Upper lobe of left lung (tissue), 6 donors: ENCODE measurements around the gene SPATA16. TPM values are rescaled to one million over a fixed set of nuclear protein-coding genes. Genes with fewer than 3 reads are reported as not detected.

Source experiments
- ATAC-seq, 2 donors: fragments of 200-7000 bp; cut with Tn5 transposase; one replicate each; pipeline ENCODE4 v1.9.1; 2022; ENCODE audit warnings: mild to moderate bottlenecking in 2 of 2, moderate library complexity in 2 of 2; ENCODE audit not compliant: low FRiP score in 2 of 2
- DNase-seq, 2 donors: peaks; one replicate each; pipeline ENCODE4 v3.0.0-alpha.2; 2019 to 2020
- H3K27ac ChIP-seq, 4 donors: fragments of 200-600 bp; sonication (generic); one replicate each; pipeline ENCODE4 v1.5.1; 2016 to 2019
- H3K27me3 ChIP-seq, 4 donors: fragments of 200-600 bp; sonication (generic); one replicate each; pipeline ENCODE4 v1.5.1; 2017 to 2019
- H3K36me3 ChIP-seq, 4 donors: fragments of 200-600 bp; sonication (generic); one replicate each; pipeline ENCODE4 v1.5.1; 2016 to 2019
- H3K4me1 ChIP-seq, 4 donors: fragments of 200-600 bp; sonication (generic); one replicate each; pipeline ENCODE4 v1.5.1; 2018 to 2019
- H3K4me3 ChIP-seq, 4 donors: fragments of 200-600 bp; sonication (generic); one replicate each; pipeline ENCODE4 v1.5.1; 2017 to 2019; ENCODE audit warnings: mild to moderate bottlenecking in 2 of 4, moderate library complexity in 1 of 4
- H3K9me3 ChIP-seq, 4 donors: fragments of 200-600 bp; sonication (generic); one replicate each; pipeline ENCODE4 v1.5.1; 2018 to 2019
- CTCF ChIP-seq, 6 experiments: fragments of 450-650 bp in 4 of 6; fragments of 200-600 bp in 2 of 6; sonication (generic) in 2 of 6; IDR thresholded peaks; one replicate each; pipeline ENCODE4 v1.5.1; 2016 to 2019; ENCODE audit warnings: antibody characterized with exemption in 6 of 6
- EP300 ChIP-seq, 4 donors: sonication (generic); formaldehyde crosslinking; IDR thresholded peaks; one replicate each; pipeline ENCODE4 v1.5.1; 2017; ENCODE audit warnings: antibody characterized with exemption in 4 of 4, control low read depth in 2 of 4
- POLR2A ChIP-seq, 4 donors: fragments of 450-650 bp; IDR thresholded peaks; one replicate each; pipeline ENCODE4 v1.5.1; 2016 to 2017; ENCODE audit warnings: antibody characterized with exemption in 4 of 4, mild to moderate bottlenecking in 2 of 4
- POLR2AphosphoS5 ChIP-seq, 2 donors: sonication (generic); formaldehyde crosslinking; IDR thresholded peaks; one replicate each; pipeline ENCODE4 v1.5.1; 2017; ENCODE audit warnings: antibody characterized with exemption in 2 of 2
- WGBS, 2 donors: methylation state at CpG; one replicate each; pipeline ENCODE4 v1.1.5; 2017 to 2018; 5-methylcytosine and 5-hydroxymethylcytosine counted together
- total RNA-seq, 6 donors: library from RNA; depleted of rRNA in 4 of 6; stranded (reverse); fragments of >200 nt in 4 of 6; gene quantifications; one replicate each; pipeline versions ENCODE4 v1.1.0 to v1.2.1, GENCODE V29; 2016 to 2021
- donor health status: DM: no; HTN: no; CAD: no; lungs with moderate emphysema.
- donor health status: DM: no; HTN: yes; CAD: no; lungs with severe emphysema.

SPATA16 gene
- total RNA-seq, 6 donors from 2014 or later, result not detected

- no peak for DNase-seq
- no peaks in the 10 kb centered on the region for H3K4me1 ChIP-seq
- WGBS, 2 donors, result 49 to 78% methylated on average over 2 of the region's 2 CpGs
- no peak for ATAC-seq
- no peak overlapping the region for H3K27ac ChIP-seq
- TF ChIP-seq POLR2A (IDR thresholded peaks at IDR 0.05), result no peak
- TF ChIP-seq EP300 (IDR thresholded peaks at IDR 0.05), result no peak
- TF ChIP-seq CTCF (IDR thresholded peaks at IDR 0.05), result no peak
- TF ChIP-seq POLR2AphosphoS5 (IDR thresholded peaks at IDR 0.05), result no peak
- H3K9me3 ChIP-seq, result no peaks in the 10 kb centered on the region
- no peaks in the 10 kb centered on the region for H3K36me3 ChIP-seq
- no peaks in the 10 kb centered on the region for H3K27me3 ChIP-seq
- no peak overlapping the region for H3K4me3 ChIP-seq
Observed at GRCh38 chr3:173018758-173019157, 122.3 kb downstream of the SPATA16 start.

- no peak for DNase-seq
Observed at GRCh38 chr3:173013219-173013832, 127.7 kb downstream of the SPATA16 start.

GRCh38 chr3:173009410-173009809, 131.6 kb downstream of the SPATA16 start:
- Histone ChIP-seq H3K27me3 (no peaks in the 10 kb centered on the region), H3K4me3 (no peak overlapping the region), H3K4me1 (no peaks in the 10 kb centered on the region), H3K27ac (no peak overlapping the region), H3K9me3 (no peaks in the 10 kb centered on the region), H3K36me3 (no peaks in the 10 kb centered on the region)
- 90 to 100% methylated on average over 4 to 6 of the region's 6 CpGs for WGBS, 2 donors
- no peak for TF ChIP-seq EP300 (IDR thresholded peaks at IDR 0.05)
- TF ChIP-seq CTCF (IDR thresholded peaks at IDR 0.05), result no peak
- TF ChIP-seq POLR2AphosphoS5 (IDR thresholded peaks at IDR 0.05), result no peak
- DNase-seq (peak in 1 of 2 donors; percentile 45), ATAC-seq (no peak)

More at GRCh38 chr3:173013219-173013832, 127.7 kb downstream of the SPATA16 start:
- Histone ChIP-seq H3K27ac (no peak overlapping the region), H3K4me3 (no peak overlapping the region), H3K27me3 (no peaks in the 10 kb centered on the region), H3K9me3 (no peaks in the 10 kb centered on the region), H3K36me3 (no peaks in the 10 kb centered on the region), H3K4me1 (no peaks in the 10 kb centered on the region)
- no peak for TF ChIP-seq CTCF (IDR thresholded peaks at IDR 0.05)
- ATAC-seq, result no peak
- 66 to 72% methylated on average over 3 of the region's 3 CpGs for WGBS, 2 donors

- DNase-seq (no peak), ATAC-seq (no peak)
- Histone ChIP-seq H3K27me3 (no peaks in the 10 kb centered on the region), H3K4me1 (no peaks in the 10 kb centered on the region), H3K36me3 (no peaks in the 10 kb centered on the region), H3K27ac (no peak overlapping the region), H3K4me3 (no peak overlapping the region), H3K9me3 (no peaks in the 10 kb centered on the region)
- TF ChIP-seq CTCF (IDR thresholded peaks at IDR 0.05) (no peak), POLR2AphosphoS5 (IDR thresholded peaks at IDR 0.05) (no peak), POLR2A (IDR thresholded peaks at IDR 0.05) (no peak), EP300 (IDR thresholded peaks at IDR 0.05) (no peak)
- WGBS, 2 donors, result 86 to 92% methylated on average over 3 of the region's 3 CpGs
Observed at GRCh38 chr3:173008978-173009377, 132.1 kb downstream of the SPATA16 start.

- Histone ChIP-seq H3K27ac (no peak overlapping the region), H3K4me1 (no peaks in the 10 kb centered on the region), H3K27me3 (no peaks in the 10 kb centered on the region), H3K36me3 (no peaks in the 10 kb centered on the region), H3K4me3 (no peak overlapping the region), H3K9me3 (no peaks in the 10 kb centered on the region)
- WGBS, 2 donors, result 64 to 77% methylated on average over 3 of the region's 3 CpGs
- ATAC-seq (no peak), DNase-seq (no peak)
- TF ChIP-seq EP300 (IDR thresholded peaks at IDR 0.05) (no peak), POLR2AphosphoS5 (IDR thresholded peaks at IDR 0.05) (no peak), CTCF (IDR thresholded peaks at IDR 0.05) (no peak), POLR2A (IDR thresholded peaks at IDR 0.05) (no peak)
Observed at GRCh38 chr3:173007079-173007723, 133.8 kb downstream of the SPATA16 start.
